Calu3 (cell line): Measurements from ENCODE around the gene ATG9B. TPM values are rescaled to one million over a fixed set of nuclear protein-coding genes. Genes with fewer than 3 reads are reported as not detected.

ENCODE experiments used
- BruUV-seq: library from RNA; stranded (reverse); fragments of 400-500 nt; replicated peaks from 2 replicates; lab custom pipeline; 2021; lab: Mats Ljungman, UMichigan
- CTCF ChIA-PET: fragments of 300-600 bp; sonication (Branson Sonifier 250); formaldehyde crosslinking; loops from one replicate; lab custom pipeline; 2022; ENCODE audit warnings: antibody characterized with exemption; lab: Charles Lee
- DNase-seq: peaks from one replicate; pipeline ENCODE4 v3.0.0; 2022
- H3K27ac Mint-ChIP-seq: one replicate; pipeline ENCODE4 v1.8.0; 2022; ENCODE audit warnings: mixed read lengths; ENCODE audit not compliant: unreplicated experiment
- H3K27me3 Mint-ChIP-seq: one replicate; pipeline ENCODE4 v1.8.0; 2022; ENCODE audit warnings: mixed read lengths; ENCODE audit not compliant: unreplicated experiment
- H3K36me3 Mint-ChIP-seq: one replicate; pipeline ENCODE4 v1.8.0; 2022; ENCODE audit warnings: mild to moderate bottlenecking, moderate library complexity, mixed read lengths; ENCODE audit not compliant: insufficient read depth, unreplicated experiment
- H3K4me1 Mint-ChIP-seq: one replicate; pipeline ENCODE4 v1.8.0; 2022; ENCODE audit warnings: mild to moderate bottlenecking, low read depth, mixed read lengths; ENCODE audit not compliant: unreplicated experiment
- H3K4me3 Mint-ChIP-seq: one replicate; pipeline ENCODE4 v1.8.0; 2022; ENCODE audit warnings: mild to moderate bottlenecking, low read depth, moderate library complexity, mixed read lengths; ENCODE audit not compliant: unreplicated experiment
- H3K9me3 Mint-ChIP-seq: one replicate; pipeline ENCODE4 v1.8.0; 2022; ENCODE audit warnings: low read depth, mixed read lengths; ENCODE audit not compliant: unreplicated experiment
- intact Hi-C: fragments of 100-400 bp; cut with micrococcal nuclease; formaldehyde crosslinking; loops from one replicate; pipeline ENCODE4 v1.10.0; 2022; ENCODE audit not compliant: unreplicated experiment
- total RNA-seq: library from RNA; stranded (reverse); gene quantifications from 2 replicates; pipeline ENCODE4 v1.2.3, GENCODE V29; 2022
- TF ChIP-seq, protein P1 (sequence below): fragments of 200-600 bp; IDR thresholded peaks from one replicate; pipeline ENCODE4 v1.8.0; 2022; ENCODE audit warnings: antibody characterized with exemption; ENCODE audit not compliant: unreplicated experiment

The ATG9B gene
- total RNA-seq, 1 experiment from 2014 or later: 7.9 TPM

GRCh38 chr7:150988230-150989226, 35.8 kb downstream of the ATG9B start:
- BruUV-seq: no TSS peak
- H3K27ac Mint-ChIP-seq: no peak overlapping the region
- peaks cover 13% of the 10 kb centered on the region for H3K36me3 Mint-ChIP-seq
- no peak for DNase-seq
- peaks cover 25% of the 10 kb centered on the region for H3K4me1 Mint-ChIP-seq
- intact Hi-C loops: loop anchor here (5.0 to 10.0 kb wide), 2 partner anchors 91 to 204 kb away; no protein-coding TSS in a partner anchor
- H3K9me3 Mint-ChIP-seq: peaks cover 16% of the 10 kb centered on the region
- peaks cover 44% of the 10 kb centered on the region for H3K27me3 Mint-ChIP-seq
- CTCF ChIA-PET: no interaction called here
- TF ChIP-seq, protein P1, sequence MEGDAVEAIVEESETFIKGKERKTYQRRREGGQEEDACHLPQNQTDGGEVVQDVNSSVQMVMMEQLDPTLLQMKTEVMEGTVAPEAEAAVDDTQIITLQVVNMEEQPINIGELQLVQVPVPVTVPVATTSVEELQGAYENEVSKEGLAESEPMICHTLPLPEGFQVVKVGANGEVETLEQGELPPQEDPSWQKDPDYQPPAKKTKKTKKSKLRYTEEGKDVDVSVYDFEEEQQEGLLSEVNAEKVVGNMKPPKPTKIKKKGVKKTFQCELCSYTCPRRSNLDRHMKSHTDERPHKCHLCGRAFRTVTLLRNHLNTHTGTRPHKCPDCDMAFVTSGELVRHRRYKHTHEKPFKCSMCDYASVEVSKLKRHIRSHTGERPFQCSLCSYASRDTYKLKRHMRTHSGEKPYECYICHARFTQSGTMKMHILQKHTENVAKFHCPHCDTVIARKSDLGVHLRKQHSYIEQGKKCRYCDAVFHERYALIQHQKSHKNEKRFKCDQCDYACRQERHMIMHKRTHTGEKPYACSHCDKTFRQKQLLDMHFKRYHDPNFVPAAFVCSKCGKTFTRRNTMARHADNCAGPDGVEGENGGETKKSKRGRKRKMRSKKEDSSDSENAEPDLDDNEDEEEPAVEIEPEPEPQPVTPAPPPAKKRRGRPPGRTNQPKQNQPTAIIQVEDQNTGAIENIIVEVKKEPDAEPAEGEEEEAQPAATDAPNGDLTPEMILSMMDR: peak; percentile 62
- no peak overlapping the region for H3K4me3 Mint-ChIP-seq

GRCh38 chr7:150986556-150986955, 37.7 kb downstream of the ATG9B start:
- no TSS peak for BruUV-seq
- Mint-ChIP-seq H3K4me1 (peaks cover 17% of the 10 kb centered on the region), H3K9me3 (peaks cover 13% of the 10 kb centered on the region), H3K4me3 (no peak overlapping the region), H3K27me3 (peaks cover 64% of the 10 kb centered on the region), H3K36me3 (peaks cover 13% of the 10 kb centered on the region), H3K27ac (no peak overlapping the region)
- TF ChIP-seq, protein P1: no peak
- intact Hi-C loops: loop anchor here (5.0 to 10.0 kb wide), 2 partner anchors 89 to 202 kb away; no protein-coding TSS in a partner anchor
- no peak for DNase-seq
- CTCF ChIA-PET: interaction anchor here (0.7 to 1.2 kb wide), 5 partner anchors 10 to 476 kb away, joined by 3 to 6 read pairs (median 4); no protein-coding TSS in a partner anchor

- CTCF ChIA-PET: interaction anchor here (0.6 to 1.2 kb wide), 4 partner anchors 16 to 87 kb away, joined by 3 to 6 read pairs (median 4); no protein-coding TSS in a partner anchor
- no TSS peak for BruUV-seq
- Mint-ChIP-seq H3K4me1 (peaks cover 13% of the 10 kb centered on the region), H3K4me3 (no peak overlapping the region), H3K9me3 (peaks cover 13% of the 10 kb centered on the region), H3K27me3 (peaks cover 68% of the 10 kb centered on the region), H3K36me3 (peaks cover 13% of the 10 kb centered on the region), H3K27ac (no peak overlapping the region)
- TF ChIP-seq, protein P1: peak; percentile 59
- intact Hi-C loops: loop anchor here (5.0 to 10.0 kb wide), 2 partner anchors 89 to 201 kb away; no protein-coding TSS in a partner anchor
- peak; percentile 74 for DNase-seq
Observed at GRCh38 chr7:150986099-150986512, 38.2 kb downstream of the ATG9B start.

DNA sequence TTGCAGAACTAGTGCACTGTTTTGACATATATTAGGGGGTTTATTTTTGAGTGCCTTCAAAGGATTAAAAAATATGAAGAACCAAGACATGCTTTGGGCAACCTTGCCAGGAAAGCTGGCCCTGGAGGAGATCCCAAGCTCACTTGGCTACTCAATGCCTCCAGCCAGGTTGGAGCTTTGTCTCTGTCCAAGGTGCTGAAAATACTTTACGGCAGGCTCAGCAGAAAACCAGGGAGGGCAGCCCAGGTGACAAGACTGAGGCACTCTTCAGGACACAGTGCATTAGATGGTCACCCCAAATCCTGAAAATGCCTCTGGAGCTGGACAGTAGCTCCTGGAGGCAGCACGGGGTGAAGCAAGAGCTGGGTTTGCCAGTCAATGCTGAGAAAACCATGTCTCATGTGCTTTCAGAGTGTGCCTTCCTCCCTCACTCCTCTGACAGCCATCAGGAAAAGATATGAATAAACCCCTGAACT, 40.4 kb downstream of the ATG9B start:
- Mint-ChIP-seq H3K4me1 (no peaks in the 10 kb centered on the region), H3K27ac (no peak overlapping the region), H3K4me3 (no peak overlapping the region), H3K36me3 (no peaks in the 10 kb centered on the region), H3K27me3 (peaks cover 83% of the 10 kb centered on the region), H3K9me3 (no peaks in the 10 kb centered on the region)
- intact Hi-C loops: loop anchor here (10.0 kb wide), 1 partner anchor 199 kb away; no protein-coding TSS in a partner anchor
- CTCF ChIA-PET: interaction anchor here (0.6 to 0.8 kb wide), 2 partner anchors 107 to 115 kb away, joined by 3 to 4 read pairs; no protein-coding TSS in a partner anchor
- DNase-seq: peak; percentile 46
- no TSS peak for BruUV-seq
- TF ChIP-seq, protein P1: no peak
